ENCODE results near the gene PRKAR1B. TPM values are rescaled to one million over a fixed set of nuclear protein-coding genes. Genes with fewer than 3 reads are reported as not detected.

The PRKAR1B gene
- total RNA-seq, 4 donors from 2014 or later = 1.2 to 12.5 (median 3.6) TPM

- in situ Hi-C loops (cut with MboI; ENCODE audit: low sequenced_read_pairs in 4 of 4) = no loop called here
- no peak for DNase-seq
- intact Hi-C loops (cut with DNase I; ENCODE audit: low total_unique reads) = no loop called here
Measured at GRCh38 chr7:537911-538634, 189.0 kb downstream of the PRKAR1B start.

GRCh38 chr7:536231-536630 is 190.8 kb downstream of the PRKAR1B start:
- Histone ChIP-seq H3K27ac (no peak overlapping the region), H3K4me3 (no peak overlapping the region), H3K9me3 (no peaks in the 10 kb centered on the region), H3K27me3 (no peaks in the 10 kb centered on the region), H3K36me3 (no peaks in the 10 kb centered on the region), H3K4me1 (no peaks in the 10 kb centered on the region)
- TF ChIP-seq CTCF (IDR thresholded peaks at IDR 0.05 in 4 of 5, conservative IDR thresholded peaks at IDR 0.05 in 1 of 5) (no peak), POLR2A (IDR thresholded peaks at IDR 0.05) (no peak)
- in situ Hi-C loops (cut with MboI; ENCODE audit: low sequenced_read_pairs in 4 of 4) = no loop called here
- ATAC-seq (no peak), DNase-seq (no peak)
- intact Hi-C loops (cut with DNase I; ENCODE audit: low total_unique reads) = no loop called here

More at GRCh38 chr7:537911-538634, 189.0 kb downstream of the PRKAR1B start:
- no peak for ATAC-seq
- Histone ChIP-seq H3K9me3 (no peaks in the 10 kb centered on the region), H3K36me3 (no peaks in the 10 kb centered on the region), H3K27ac (no peak overlapping the region), H3K4me1 (no peaks in the 10 kb centered on the region), H3K4me3 (no peak overlapping the region), H3K27me3 (no peaks in the 10 kb centered on the region)
- TF ChIP-seq CTCF (IDR thresholded peaks at IDR 0.05 in 4 of 5, conservative IDR thresholded peaks at IDR 0.05 in 1 of 5) = no peak
- no peak for TF ChIP-seq POLR2A (IDR thresholded peaks at IDR 0.05)

GRCh38 chr7:534959-535358 is 192.1 kb downstream of the PRKAR1B start:
- H3K27me3 ChIP-seq = peaks cover 0 to 6% (median 0%) of the 10 kb centered on the region in 3 donors
- no peak overlapping the region for H3K4me3 ChIP-seq
- no peak for DNase-seq
- H3K4me1 ChIP-seq = no peaks in the 10 kb centered on the region
- H3K36me3 ChIP-seq = no peaks in the 10 kb centered on the region
- no peak for ATAC-seq
- H3K27ac ChIP-seq = no peak overlapping the region
- no peaks in the 10 kb centered on the region for H3K9me3 ChIP-seq
- TF ChIP-seq POLR2A (IDR thresholded peaks at IDR 0.05) = no peak
- TF ChIP-seq CTCF (IDR thresholded peaks at IDR 0.05 in 4 of 5, conservative IDR thresholded peaks at IDR 0.05 in 1 of 5) = no peak
- in situ Hi-C loops (cut with MboI; ENCODE audit: low sequenced_read_pairs in 4 of 4) = no loop called here
- intact Hi-C loops (cut with DNase I; ENCODE audit: low total_unique reads) = no loop called here

- no peaks in the 10 kb centered on the region for H3K36me3 ChIP-seq
- H3K9me3 ChIP-seq = no peaks in the 10 kb centered on the region
- no peak overlapping the region for H3K4me3 ChIP-seq
- in situ Hi-C loops (cut with MboI; ENCODE audit: low sequenced_read_pairs in 4 of 4) = no loop called here
- DNase-seq (no peak), ATAC-seq (no peak)
- no peaks in the 10 kb centered on the region for H3K4me1 ChIP-seq
- H3K27me3 ChIP-seq = peaks cover 0 to 6% (median 0%) of the 10 kb centered on the region in 3 donors
- intact Hi-C loops (cut with DNase I; ENCODE audit: low total_unique reads) = no loop called here
- no peak for TF ChIP-seq POLR2A (IDR thresholded peaks at IDR 0.05)
- TF ChIP-seq CTCF (IDR thresholded peaks at IDR 0.05 in 4 of 5, conservative IDR thresholded peaks at IDR 0.05 in 1 of 5) = no peak
- no peak overlapping the region for H3K27ac ChIP-seq
Measured at GRCh38 chr7:534075-534474, 193.0 kb downstream of the PRKAR1B start.

Data from gastrocnemius medialis (tissue), 4 donors.